K562 (cell line): ENCODE data around the gene PARD3B. TPM values are rescaled to one million over a fixed set of nuclear protein-coding genes. Genes with fewer than 3 reads are reported as not detected.

Experiments
- ATAC-seq: fragments of 200-7000 bp; cut with Tn5 transposase; 3 replicates; pipeline ENCODE4 v1.9.1; 2020; ENCODE audit warnings: moderate library complexity
- BruUV-seq: library from RNA; stranded (reverse); fragments of 400-500 nt; replicated peaks from 2 replicates; lab custom pipeline; 2021; lab: Mats Ljungman, UMichigan
- CTCF ChIA-PET: fragments of 300-600 bp; formaldehyde crosslinking; extraction: SDS; loops from one replicate; lab custom pipeline; 2021; ENCODE audit warnings: low intra/inter-chr PET ratio; lab: Yijun Ruan, JAX
- POLR2A ChIA-PET: fragments of 300-600, 350-650 bp; sonication (Branson Sonifier 250); formaldehyde crosslinking; extraction: SDS; loops from one replicate; lab custom pipeline; 2021; ENCODE audit warnings: antibody characterized with exemption, inconsistent platforms; lab: Yijun Ruan, JAX
- DNase-seq, 4 experiments: peaks; one replicate each; pipeline versions ENCODE4 v3.0.0 to v3.0.0-alpha.2; 2011 to 2018; ENCODE audit warnings: low spot score in 3 of 4, mixed read lengths in 3 of 4; ENCODE audit errors: extremely low read depth in 1 of 4
- FAIRE-seq: peaks from 2 replicates; lab custom pipeline; 2011; peaks lifted over from hg19 to GRCh38; lab: Jason Lieb, UNC
- H2AFZ ChIP-seq: 2 replicates; pipeline ENCODE4 v1.6.0; 2011; ENCODE audit warnings: low read depth, low read length, control low read depth, inconsistent platforms
- H3K27ac ChIP-seq: fragments of 200-600 bp; 3 replicates; pipeline ENCODE4 v1.8.0; 2011; ENCODE audit warnings: low read depth, mild to moderate bottlenecking, control low read depth, inconsistent platforms, low read length, moderate library complexity, mixed read lengths; ENCODE audit errors: extremely low read depth
- H3K27me3 ChIP-seq, 2 experiments: fragments of 300-600 bp in 1 of 2; 2 replicates in 1 of 2; 3 replicates in 1 of 2; pipeline versions ENCODE4 v1.6.0 to v1.8.0; 2011; ENCODE audit warnings: inconsistent platforms in 2 of 2, low read length in 2 of 2, mild to moderate bottlenecking in 1 of 2, mixed read lengths in 1 of 2, moderate library complexity in 1 of 2; ENCODE audit not compliant: control insufficient read depth in 2 of 2, insufficient read depth in 2 of 2
- H3K36me3 ChIP-seq: fragments of 300-600 bp; 3 replicates; pipeline ENCODE4 v1.8.0; 2011; ENCODE audit warnings: mild to moderate bottlenecking, low read length, inconsistent platforms; ENCODE audit not compliant: control insufficient read depth, insufficient read depth
- H3K4me1 ChIP-seq, 2 experiments: fragments of 200-600 bp in 1 of 2; replicated peaks in 1 of 2; 2 replicates in 1 of 2; 3 replicates in 1 of 2; pipeline versions ENCODE4 v1.5.1 to v1.8.0; 2011; ENCODE audit warnings: inconsistent platforms in 2 of 2, low read length in 2 of 2, mild to moderate bottlenecking in 1 of 2, mixed read lengths in 1 of 2, moderate library complexity in 1 of 2; ENCODE audit not compliant: control insufficient read depth in 2 of 2, insufficient read depth in 2 of 2
- H3K4me2 ChIP-seq: 2 replicates; pipeline ENCODE4 v1.6.1; 2011; ENCODE audit warnings: low read length, control low read depth, inconsistent platforms, mixed read lengths; ENCODE audit not compliant: insufficient read depth
- H3K4me3 ChIP-seq: fragments of 200-600 bp; sonication (generic), shearing (Covaris generic); 2 replicates; pipeline ENCODE4 v1.5.1; 2016; ENCODE audit warnings: control low read depth, inconsistent platforms
- H3K79me2 ChIP-seq: fragments of 200-600 bp; 3 replicates; pipeline ENCODE4 v1.8.0; 2011; ENCODE audit warnings: low read length, inconsistent platforms; ENCODE audit not compliant: control insufficient read depth, insufficient read depth
- H3K9ac ChIP-seq, 2 experiments: 2 replicates each; pipeline versions ENCODE4 v1.6.0 to v1.6.1; 2011; ENCODE audit warnings: low read depth in 2 of 2, low read length in 2 of 2, control low read depth in 1 of 2, inconsistent platforms in 1 of 2, mild to moderate bottlenecking in 1 of 2, mixed read lengths in 1 of 2; ENCODE audit not compliant: insufficient read depth in 1 of 2
- H3K9me1 ChIP-seq: one replicate; pipeline ENCODE4 v1.6.0; 2011; ENCODE audit warnings: inconsistent platforms, mild to moderate bottlenecking, low read length, moderate library complexity; ENCODE audit not compliant: control insufficient read depth, insufficient read depth
- H3K9me3 ChIP-seq: replicated peaks from 2 replicates; pipeline ENCODE4 v1.5.1; 2011; ENCODE audit warnings: low read depth, low read length, inconsistent platforms; ENCODE audit not compliant: control insufficient read depth, insufficient read depth
- H4K20me1 ChIP-seq: replicated peaks from 2 replicates; pipeline ENCODE4 v1.6.1; 2011; ENCODE audit warnings: low read length, inconsistent platforms, mixed read lengths; ENCODE audit not compliant: control insufficient read depth, insufficient read depth
- ARNT ChIP-seq, 2 experiments: fragments of 450-650 bp; IDR thresholded peaks; 2 replicates each; pipeline ENCODE4 v1.6.1; 2016; ENCODE audit warnings: mild to moderate bottlenecking in 1 of 2
- RBM25 ChIP-seq: fragments of 200-400 bp; formaldehyde crosslinking; IDR thresholded peaks from 2 replicates; pipeline ENCODE4 v1.6.1; 2018; ENCODE audit warnings: low read length, low read depth, moderate library complexity; ENCODE audit not compliant: severe bottlenecking
- VEZF1 ChIP-seq: fragments of 200-800 bp; sonication (Bioruptor generic); IDR thresholded peaks from 2 replicates; pipeline ENCODE4 v1.6.1; 2017; ENCODE audit warnings: missing genetic modification characterization, missing compliant biosample characterization
- ZNF311 ChIP-seq: fragments of 250-450 bp; sonication (Bioruptor Pico); IDR thresholded peaks from 2 replicates; pipeline ENCODE4 v1.4.0; 2020; ENCODE audit warnings: mild to moderate bottlenecking, moderate library complexity
- WGBS: fragments of 100-300 bp; shearing (Covaris generic); methylation state at CpG from one replicate; pipeline ENCODE4 v1.1.6; 2016; ENCODE audit warnings: low coverage, mixed read lengths; ENCODE audit not compliant: insufficient coverage; ENCODE audit errors: missing lambda C conversion rate; 5-methylcytosine and 5-hydroxymethylcytosine counted together
- in situ Hi-C: fragments of 300-500 bp; cut with MboI; formaldehyde crosslinking; loops from 4 replicates; pipeline ENCODE4 v1.15.0; 2018; ENCODE audit warnings: inconsistent platforms, mixed read lengths
- intact Hi-C: fragments of 100-400 bp; cut with micrococcal nuclease; formaldehyde crosslinking; loops from 2 replicates; pipeline ENCODE4 v1.14.2; 2022
- polyA plus RNA-seq, 8 experiments: library from polyadenylated mRNA; depleted of rRNA in 4 of 8; stranded (reverse) in 5 of 8; unstranded in 3 of 8; fragments of >200 nt; fragmentation: Nextera tagmentation in 2 of 8; fragmentation: Illumina TruSeq in 1 of 8; extraction: Ambion mirVana in 2 of 8; extraction: Trizol in 1 of 8; gene quantifications; 2 replicates each; pipeline versions ENCODE4 v1.2.1 to v1.2.3, GENCODE V29; 2011 to 2014; ENCODE audit warnings: inconsistent platforms in 1 of 8, missing spikeins in 1 of 8
- total RNA-seq, 7 experiments: library from RNA; depleted of rRNA in 6 of 7; stranded (reverse); fragments of >200 nt in 6 of 7; fragmentation: Illumina TruSeq in 2 of 7; extraction: Trizol in 2 of 7; gene quantifications; 2 replicates each; pipeline versions ENCODE4 v1.2.1 to v1.2.3, GENCODE V29; 2011 to 2021; ENCODE audit warnings: low replicate concordance in 1 of 7
- TF ChIP-seq, protein P1 (sequence below), 2 experiments: fragments of 450-650 bp; IDR thresholded peaks; 2 replicates each; pipeline ENCODE4 v1.6.1; 2018; ENCODE audit warnings: mild to moderate bottlenecking in 2 of 2, low read depth in 1 of 2; ENCODE audit not compliant: partially characterized antibody in 2 of 2
- TF ChIP-seq, protein P2 (sequence below), 2 experiments: fragments of 450-650 bp in 1 of 2; IDR thresholded peaks; 2 replicates each; pipeline ENCODE4 v1.6.1; 2011 to 2017; ENCODE audit warnings: low read depth in 2 of 2, antibody characterized with exemption in 1 of 2, borderline replicate concordance in 1 of 2, low read length in 1 of 2, mild to moderate bottlenecking in 1 of 2, mixed read lengths in 1 of 2; ENCODE audit not compliant: control insufficient read depth in 1 of 2

PARD3B gene
- total and polyA plus RNA-seq, 9 of the 15 experiments (the other 6 are each of a cell fraction or from before 2014, with no cell fraction given), result 0.15 to 3.0 (median 1.1) TPM

GRCh38 chr2:205386109-205386508 is 840.8 kb downstream of the PARD3B start (continued):
- TF ChIP-seq VEZF1 (no peak), ZNF311 (CRISPR knock-in tag) (no peak)

DNA sequence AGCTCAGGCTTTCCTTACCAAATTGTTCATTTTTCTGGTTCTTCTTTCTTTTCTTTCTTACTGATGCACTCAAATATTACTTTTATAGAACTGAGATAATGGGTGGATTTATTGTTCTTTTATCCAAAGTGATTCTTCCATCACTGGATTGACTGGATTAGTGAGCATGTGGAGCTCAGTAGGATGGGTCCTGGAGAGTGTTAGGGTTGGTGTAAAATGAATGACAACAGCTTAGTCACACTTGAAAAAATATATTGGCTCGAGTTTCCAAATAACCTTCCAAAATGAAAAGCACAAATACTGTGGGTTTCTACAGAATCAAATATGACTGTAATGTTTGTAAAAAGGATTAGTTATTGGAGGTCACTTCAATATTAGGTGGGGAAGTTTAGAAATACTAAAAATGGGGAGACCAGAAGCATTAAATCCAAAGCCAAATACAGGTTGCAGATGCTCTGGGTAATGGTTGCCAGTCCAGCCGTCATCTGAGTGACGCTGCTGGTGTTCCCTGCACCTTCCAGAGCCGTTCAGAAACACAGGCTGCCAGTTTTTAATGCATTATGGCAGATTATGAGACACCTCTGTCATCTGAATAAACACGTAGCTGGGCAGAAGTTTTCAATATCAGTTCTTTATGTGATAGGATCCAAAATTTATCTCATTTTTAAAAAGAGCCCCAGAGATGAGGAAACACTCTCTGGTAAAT is 842.2 kb downstream of the PARD3B start:
- no peaks in the 10 kb centered on the region for H3K9me1 ChIP-seq
- H2AFZ ChIP-seq, result no peak overlapping the region
- 8% methylated on average over 5 of the region's 5 CpGs for WGBS
- H3K36me3 ChIP-seq, result no peaks in the 10 kb centered on the region
- CTCF ChIA-PET, result no interaction called here
- no peak overlapping the region for H3K4me3 ChIP-seq
- no peaks in the 10 kb centered on the region for H3K27me3 ChIP-seq
- in situ Hi-C loops (no loop called here), intact Hi-C loops (no loop called here)
- FAIRE-seq, result no peak
- TF ChIP-seq, protein P1, sequence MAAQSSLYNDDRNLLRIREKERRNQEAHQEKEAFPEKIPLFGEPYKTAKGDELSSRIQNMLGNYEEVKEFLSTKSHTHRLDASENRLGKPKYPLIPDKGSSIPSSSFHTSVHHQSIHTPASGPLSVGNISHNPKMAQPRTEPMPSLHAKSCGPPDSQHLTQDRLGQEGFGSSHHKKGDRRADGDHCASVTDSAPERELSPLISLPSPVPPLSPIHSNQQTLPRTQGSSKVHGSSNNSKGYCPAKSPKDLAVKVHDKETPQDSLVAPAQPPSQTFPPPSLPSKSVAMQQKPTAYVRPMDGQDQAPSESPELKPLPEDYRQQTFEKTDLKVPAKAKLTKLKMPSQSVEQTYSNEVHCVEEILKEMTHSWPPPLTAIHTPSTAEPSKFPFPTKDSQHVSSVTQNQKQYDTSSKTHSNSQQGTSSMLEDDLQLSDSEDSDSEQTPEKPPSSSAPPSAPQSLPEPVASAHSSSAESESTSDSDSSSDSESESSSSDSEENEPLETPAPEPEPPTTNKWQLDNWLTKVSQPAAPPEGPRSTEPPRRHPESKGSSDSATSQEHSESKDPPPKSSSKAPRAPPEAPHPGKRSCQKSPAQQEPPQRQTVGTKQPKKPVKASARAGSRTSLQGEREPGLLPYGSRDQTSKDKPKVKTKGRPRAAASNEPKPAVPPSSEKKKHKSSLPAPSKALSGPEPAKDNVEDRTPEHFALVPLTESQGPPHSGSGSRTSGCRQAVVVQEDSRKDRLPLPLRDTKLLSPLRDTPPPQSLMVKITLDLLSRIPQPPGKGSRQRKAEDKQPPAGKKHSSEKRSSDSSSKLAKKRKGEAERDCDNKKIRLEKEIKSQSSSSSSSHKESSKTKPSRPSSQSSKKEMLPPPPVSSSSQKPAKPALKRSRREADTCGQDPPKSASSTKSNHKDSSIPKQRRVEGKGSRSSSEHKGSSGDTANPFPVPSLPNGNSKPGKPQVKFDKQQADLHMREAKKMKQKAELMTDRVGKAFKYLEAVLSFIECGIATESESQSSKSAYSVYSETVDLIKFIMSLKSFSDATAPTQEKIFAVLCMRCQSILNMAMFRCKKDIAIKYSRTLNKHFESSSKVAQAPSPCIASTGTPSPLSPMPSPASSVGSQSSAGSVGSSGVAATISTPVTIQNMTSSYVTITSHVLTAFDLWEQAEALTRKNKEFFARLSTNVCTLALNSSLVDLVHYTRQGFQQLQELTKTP (IDR thresholded peaks at IDR 0.05; ENCODE audit: low read depth in 1 of 2, partially characterized antibody in 2 of 2), result no peak
- no peak for TF ChIP-seq ARNT (IDR thresholded peaks at IDR 0.05)
- no peak for TF ChIP-seq RBM25
- TF ChIP-seq, protein P2, sequence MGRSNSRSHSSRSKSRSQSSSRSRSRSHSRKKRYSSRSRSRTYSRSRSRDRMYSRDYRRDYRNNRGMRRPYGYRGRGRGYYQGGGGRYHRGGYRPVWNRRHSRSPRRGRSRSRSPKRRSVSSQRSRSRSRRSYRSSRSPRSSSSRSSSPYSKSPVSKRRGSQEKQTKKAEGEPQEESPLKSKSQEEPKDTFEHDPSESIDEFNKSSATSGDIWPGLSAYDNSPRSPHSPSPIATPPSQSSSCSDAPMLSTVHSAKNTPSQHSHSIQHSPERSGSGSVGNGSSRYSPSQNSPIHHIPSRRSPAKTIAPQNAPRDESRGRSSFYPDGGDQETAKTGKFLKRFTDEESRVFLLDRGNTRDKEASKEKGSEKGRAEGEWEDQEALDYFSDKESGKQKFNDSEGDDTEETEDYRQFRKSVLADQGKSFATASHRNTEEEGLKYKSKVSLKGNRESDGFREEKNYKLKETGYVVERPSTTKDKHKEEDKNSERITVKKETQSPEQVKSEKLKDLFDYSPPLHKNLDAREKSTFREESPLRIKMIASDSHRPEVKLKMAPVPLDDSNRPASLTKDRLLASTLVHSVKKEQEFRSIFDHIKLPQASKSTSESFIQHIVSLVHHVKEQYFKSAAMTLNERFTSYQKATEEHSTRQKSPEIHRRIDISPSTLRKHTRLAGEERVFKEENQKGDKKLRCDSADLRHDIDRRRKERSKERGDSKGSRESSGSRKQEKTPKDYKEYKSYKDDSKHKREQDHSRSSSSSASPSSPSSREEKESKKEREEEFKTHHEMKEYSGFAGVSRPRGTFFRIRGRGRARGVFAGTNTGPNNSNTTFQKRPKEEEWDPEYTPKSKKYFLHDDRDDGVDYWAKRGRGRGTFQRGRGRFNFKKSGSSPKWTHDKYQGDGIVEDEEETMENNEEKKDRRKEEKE (IDR thresholded peaks at IDR 0.05; ENCODE audit: borderline replicate concordance in 1 of 2, control insufficient read depth in 1 of 2, low read depth in 2 of 2, low read length in 1 of 2), result no peak
- H3K4me1 ChIP-seq, result no peaks in the 10 kb centered on the region
- POLR2A ChIA-PET, result no interaction called here
- no peak overlapping the region for H3K27ac ChIP-seq
- H3K79me2 ChIP-seq, result no peaks in the 10 kb centered on the region
- no peaks in the 10 kb centered on the region for H3K9me3 ChIP-seq
- DNase-seq, result no peak
- H3K4me2 ChIP-seq, result no peak overlapping the region
- no peaks in the 10 kb centered on the region for H4K20me1 ChIP-seq
- no TSS peak for BruUV-seq
- no peak for ATAC-seq
- H3K9ac ChIP-seq, result no peak overlapping the region
